ENCODE data around the gene PSMB8. TPM values are rescaled to one million over a fixed set of nuclear protein-coding genes. Genes with fewer than 3 reads are reported as not detected.

The PSMB8 gene
- total and polyA plus RNA-seq, 12 donors, result 8.5 to 127 (median 13.6) TPM

DNA sequence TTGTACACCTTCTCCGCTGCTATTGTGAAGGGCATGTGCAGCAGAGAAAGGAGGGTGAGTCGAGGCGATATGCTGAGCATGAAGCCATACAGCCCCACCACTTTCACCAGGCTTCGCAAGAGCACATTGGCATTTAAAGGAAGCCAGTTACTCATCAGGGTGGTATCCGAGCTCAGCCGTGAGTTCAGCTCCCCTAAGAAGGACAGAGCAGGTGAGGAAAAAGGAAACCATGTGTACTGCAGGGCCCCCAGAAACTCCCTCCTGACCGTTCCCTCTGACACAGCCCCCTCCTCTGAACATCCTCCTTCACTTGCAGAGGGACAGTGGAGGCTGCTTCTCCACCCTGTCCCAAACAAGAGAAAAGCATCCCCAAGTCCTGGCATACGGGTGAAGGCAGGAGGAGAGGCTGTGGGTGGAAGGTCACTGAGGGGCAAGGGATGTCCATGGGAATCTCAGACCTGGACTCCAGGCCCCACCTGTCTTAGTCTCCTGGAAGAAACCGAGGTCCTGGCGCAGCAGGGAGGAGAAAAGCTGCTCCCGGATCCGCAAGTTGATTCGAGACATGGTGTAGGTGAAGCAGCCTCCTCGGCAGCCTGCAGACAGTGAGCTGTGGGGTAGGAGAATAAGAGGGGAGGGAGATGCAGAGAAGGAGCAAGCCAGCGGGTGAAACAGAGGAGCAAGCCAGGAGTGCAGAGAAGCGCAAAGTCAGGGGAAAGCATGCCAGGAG lies 8.5 kb downstream of the PSMB8 start:
- intact Hi-C loops (cut with DNase I), result loop anchor here in 1 of 10 donors (5.0 kb wide), 1 partner anchor 37 kb away; no protein-coding TSS in a partner anchor
- H3K27ac ChIP-seq, result no peak overlapping the region
- peaks cover 0 to 38% (median 15%) of the 10 kb centered on the region in 9 donors for H3K4me1 ChIP-seq
- no peak for ATAC-seq
- peaks cover 0 to 71% (median 13%) of the 10 kb centered on the region in 9 donors for H3K36me3 ChIP-seq
- no peaks in the 10 kb centered on the region for H3K9me3 ChIP-seq
- DNase-seq, result no peak
- H3K4me3 ChIP-seq, result no peak overlapping the region
- TF ChIP-seq, protein P1, sequence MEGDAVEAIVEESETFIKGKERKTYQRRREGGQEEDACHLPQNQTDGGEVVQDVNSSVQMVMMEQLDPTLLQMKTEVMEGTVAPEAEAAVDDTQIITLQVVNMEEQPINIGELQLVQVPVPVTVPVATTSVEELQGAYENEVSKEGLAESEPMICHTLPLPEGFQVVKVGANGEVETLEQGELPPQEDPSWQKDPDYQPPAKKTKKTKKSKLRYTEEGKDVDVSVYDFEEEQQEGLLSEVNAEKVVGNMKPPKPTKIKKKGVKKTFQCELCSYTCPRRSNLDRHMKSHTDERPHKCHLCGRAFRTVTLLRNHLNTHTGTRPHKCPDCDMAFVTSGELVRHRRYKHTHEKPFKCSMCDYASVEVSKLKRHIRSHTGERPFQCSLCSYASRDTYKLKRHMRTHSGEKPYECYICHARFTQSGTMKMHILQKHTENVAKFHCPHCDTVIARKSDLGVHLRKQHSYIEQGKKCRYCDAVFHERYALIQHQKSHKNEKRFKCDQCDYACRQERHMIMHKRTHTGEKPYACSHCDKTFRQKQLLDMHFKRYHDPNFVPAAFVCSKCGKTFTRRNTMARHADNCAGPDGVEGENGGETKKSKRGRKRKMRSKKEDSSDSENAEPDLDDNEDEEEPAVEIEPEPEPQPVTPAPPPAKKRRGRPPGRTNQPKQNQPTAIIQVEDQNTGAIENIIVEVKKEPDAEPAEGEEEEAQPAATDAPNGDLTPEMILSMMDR (IDR thresholded peaks at IDR 0.05), result no peak
- WGBS, 2 donors, result 94 to 95% methylated on average over 16 of the region's 16 CpGs
- no peaks in the 10 kb centered on the region for H3K27me3 ChIP-seq

- Histone ChIP-seq H3K4me1 (peaks cover 0 to 24% (median 12%) of the 10 kb centered on the region in 9 donors), H3K36me3 (peaks cover 0 to 83% (median 16%) of the 10 kb centered on the region in 9 donors), H3K4me3 (no peak overlapping the region), H3K27me3 (no peaks in the 10 kb centered on the region), H3K9me3 (no peaks in the 10 kb centered on the region), H3K27ac (no peak overlapping the region)
- intact Hi-C loops (cut with DNase I), result loop anchor here in 2 of 10 donors (5.0 kb wide), 2 partner anchors 34 to 39 kb away; no protein-coding TSS in a partner anchor
- TF ChIP-seq, protein P1 (IDR thresholded peaks at IDR 0.05), result no peak
- ATAC-seq (no peak), DNase-seq (no peak)
- WGBS, 2 donors, result 76 to 87% methylated on average over 5 of the region's 5 CpGs
These were observed 10.2 kb downstream of the PSMB8 start for GRCh38 chr6:32833664-32834063.

- Histone ChIP-seq H3K4me3 (no peak overlapping the region), H3K36me3 (peaks cover 0 to 93% (median 16%) of the 10 kb centered on the region in 9 donors), H3K27me3 (no peaks in the 10 kb centered on the region), H3K4me1 (peaks cover 0 to 20% (median 6%) of the 10 kb centered on the region in 9 donors), H3K27ac (no peak overlapping the region), H3K9me3 (no peaks in the 10 kb centered on the region)
- TF ChIP-seq, protein P1 (IDR thresholded peaks at IDR 0.05), result no peak
- peak in 2 of 8 donors; percentile 11 to 27 for ATAC-seq
- WGBS, 2 donors, result 68 to 75% methylated on average over 13 of the region's 13 CpGs
- intact Hi-C loops (cut with DNase I), result loop anchor here in 2 of 10 donors (5.0 kb wide), 2 partner anchors 35 to 40 kb away; no protein-coding TSS in a partner anchor
- DNase-seq, result no peak
These were observed 11.3 kb downstream of the PSMB8 start for GRCh38 chr6:32832535-32832934.

DNA sequence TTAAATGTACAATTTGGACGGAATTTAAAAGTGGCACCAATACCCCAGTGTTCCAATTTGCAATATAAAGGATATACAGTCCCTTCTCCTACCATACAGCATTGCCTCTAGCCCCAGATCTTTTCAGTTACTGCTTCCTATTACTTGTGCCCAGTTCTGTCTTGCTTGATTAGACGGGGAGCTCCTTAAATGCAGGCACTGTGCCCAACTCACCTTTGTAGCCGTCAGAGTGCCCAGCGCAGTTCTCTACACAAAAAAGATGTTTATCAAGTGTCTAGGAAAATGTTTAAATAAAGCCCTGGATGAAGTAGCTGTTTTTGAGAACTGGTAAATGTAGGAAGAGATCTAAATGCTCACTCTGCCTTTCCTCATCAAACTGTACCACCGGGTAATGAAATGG lies 12.9 kb downstream of the PSMB8 start:
- H3K27me3 ChIP-seq, result no peaks in the 10 kb centered on the region
- H3K4me1 ChIP-seq, result peaks cover 0 to 18% (median 0%) of the 10 kb centered on the region in 9 donors
- ATAC-seq (no peak), DNase-seq (no peak)
- no peak overlapping the region for H3K27ac ChIP-seq
- peaks cover 0 to 92% (median 16%) of the 10 kb centered on the region in 9 donors for H3K36me3 ChIP-seq
- H3K9me3 ChIP-seq, result no peaks in the 10 kb centered on the region
- intact Hi-C loops (cut with DNase I), result loop anchor here in 2 of 10 donors (5.0 kb wide), 2 partner anchors 36 to 41 kb away; no protein-coding TSS in a partner anchor
- 86 to 96% methylated on average over 5 of the region's 5 CpGs for WGBS, 2 donors
- no peak overlapping the region for H3K4me3 ChIP-seq
- TF ChIP-seq, protein P1 (IDR thresholded peaks at IDR 0.05), result no peak

Measured in heart right ventricle (tissue), 16 donors.